Activated naive CD4-positive, alpha-beta T cell treated with anti-CD3 and anti-CD28 coated beads, Interleukin-2, amount 10 ng/mL, durations not matched to agents 7 days and 5 days (primary cell): Measurements from ENCODE around the gene SEC24C.
"Not testable (repeated sequence)": the region's sequence is repeated elsewhere in the genome, so short reads cannot be mapped to it uniquely, and the experiment has no call there.

Experiments used
- CTCF ChIA-PET: fragments of 350-600 bp; sonication (Branson Sonifier 250); formaldehyde crosslinking; loops from one replicate; lab custom pipeline; 2021; ENCODE audit warnings: antibody characterized with exemption; lab: Charles Lee
- DNase-seq: peaks from one replicate; pipeline ENCODE4 v3.0.0-alpha.2; 2020
- H3K27ac Mint-ChIP-seq: one replicate; pipeline ENCODE4 v1.8.0; 2021; ENCODE audit warnings: mild to moderate bottlenecking, moderate library complexity, mixed read lengths
- H3K27me3 Mint-ChIP-seq: one replicate; pipeline ENCODE4 v1.8.0; 2021; ENCODE audit warnings: mild to moderate bottlenecking, mixed read lengths
- H3K36me3 Mint-ChIP-seq: one replicate; pipeline ENCODE4 v1.8.0; 2021; ENCODE audit warnings: mixed read lengths
- H3K4me1 Mint-ChIP-seq: one replicate; pipeline ENCODE4 v1.8.0; 2021; ENCODE audit warnings: mixed read lengths
- H3K4me3 Mint-ChIP-seq: one replicate; pipeline ENCODE4 v1.8.0; 2021; ENCODE audit warnings: mild to moderate bottlenecking, moderate library complexity, mixed read lengths
- H3K9me3 Mint-ChIP-seq: one replicate; pipeline ENCODE4 v1.8.0; 2021; ENCODE audit warnings: mixed read lengths

SEC24C gene

GRCh38 chr10:73743905-73744663, at the start of gene SEC24C:
Gene SEC24C, plus strand, starts transcription at chr10:73744372. Its CDS starts 2,461 bp downstream, at chr10:73746833.
- H3K9me3 Mint-ChIP-seq = no peaks in the 10 kb centered on the region
- peak; percentile 97 for DNase-seq
- CTCF ChIA-PET = interaction anchor here (0.9 to 1.7 kb wide), 2 partner anchors 14 to 25 kb away, joined by 3 to 6 read pairs; no protein-coding TSS in a partner anchor
- peaks cover 17% of the 10 kb centered on the region for H3K36me3 Mint-ChIP-seq
- H3K27me3 Mint-ChIP-seq = no peaks in the 10 kb centered on the region
- H3K27ac Mint-ChIP-seq = peak within 1 kb of the TSS; percentile 99
- H3K4me1 Mint-ChIP-seq = peaks cover 38% of the 10 kb centered on the region
- peak within 1 kb of the TSS; percentile 95 for H3K4me3 Mint-ChIP-seq

- H3K27me3 Mint-ChIP-seq, H3K9me3 Mint-ChIP-seq, H3K27ac Mint-ChIP-seq, CTCF ChIA-PET, DNase-seq, H3K4me3 Mint-ChIP-seq, H3K4me1 Mint-ChIP-seq: not testable (repeated sequence)
- peaks cover 13% of the 10 kb centered on the region for H3K36me3 Mint-ChIP-seq
Measured at GRCh38 chr10:73695302-73695701, 48.9 kb upstream of the SEC24C start.

GRCh38 chr10:73697675-73698159, 46.5 kb upstream of the SEC24C start, which contains the start of gene AGAP5:
Gene AGAP5, minus strand, starts transcription at chr10:73698109. Its CDS starts 354 bp downstream, at chr10:73697755.
- H3K4me3 Mint-ChIP-seq, DNase-seq, CTCF ChIA-PET, H3K4me1 Mint-ChIP-seq, H3K27me3 Mint-ChIP-seq, H3K9me3 Mint-ChIP-seq, H3K27ac Mint-ChIP-seq: not testable (repeated sequence)
- peaks cover 13% of the 10 kb centered on the region for H3K36me3 Mint-ChIP-seq

GRCh38 chr10:73698819-73699218, 45.4 kb upstream of the SEC24C start:
- peaks cover 16% of the 10 kb centered on the region for H3K36me3 Mint-ChIP-seq
- H3K4me3 Mint-ChIP-seq, DNase-seq, H3K27ac Mint-ChIP-seq, H3K4me1 Mint-ChIP-seq, H3K27me3 Mint-ChIP-seq, H3K9me3 Mint-ChIP-seq, CTCF ChIA-PET: not testable (repeated sequence)

- peaks cover 19% of the 10 kb centered on the region for H3K36me3 Mint-ChIP-seq
- CTCF ChIA-PET, H3K9me3 Mint-ChIP-seq, H3K27me3 Mint-ChIP-seq, H3K27ac Mint-ChIP-seq, DNase-seq, H3K4me3 Mint-ChIP-seq, H3K4me1 Mint-ChIP-seq: not testable (repeated sequence)
Measured at GRCh38 chr10:73703924-73704323, 40.2 kb upstream of the SEC24C start.

GRCh38 chr10:73705506-73706072, 38.6 kb upstream of the SEC24C start:
- H3K4me1 Mint-ChIP-seq, CTCF ChIA-PET, H3K27me3 Mint-ChIP-seq, H3K9me3 Mint-ChIP-seq, DNase-seq, H3K27ac Mint-ChIP-seq, H3K4me3 Mint-ChIP-seq: not testable (repeated sequence)
- peaks cover 22% of the 10 kb centered on the region for H3K36me3 Mint-ChIP-seq

- CTCF ChIA-PET, H3K27ac Mint-ChIP-seq, H3K27me3 Mint-ChIP-seq, H3K4me3 Mint-ChIP-seq, H3K9me3 Mint-ChIP-seq, H3K4me1 Mint-ChIP-seq, DNase-seq: not testable (repeated sequence)
- peaks cover 20% of the 10 kb centered on the region for H3K36me3 Mint-ChIP-seq
Measured at GRCh38 chr10:73706488-73706887, 37.7 kb upstream of the SEC24C start.

GRCh38 chr10:73707628-73708027, 36.5 kb upstream of the SEC24C start:
- DNase-seq, H3K27me3 Mint-ChIP-seq, H3K9me3 Mint-ChIP-seq, H3K4me3 Mint-ChIP-seq, H3K4me1 Mint-ChIP-seq, CTCF ChIA-PET, H3K27ac Mint-ChIP-seq: not testable (repeated sequence)
- H3K36me3 Mint-ChIP-seq = peaks cover 19% of the 10 kb centered on the region

- CTCF ChIA-PET = not testable (repeated sequence)
Measured at GRCh38 chr10:73708122-73708521, 36.0 kb upstream of the SEC24C start.

GRCh38 chr10:73711683-73712082, 32.5 kb upstream of the SEC24C start:
- H3K4me3 Mint-ChIP-seq, H3K4me1 Mint-ChIP-seq, H3K27ac Mint-ChIP-seq, H3K9me3 Mint-ChIP-seq, H3K27me3 Mint-ChIP-seq, CTCF ChIA-PET, DNase-seq: not testable (repeated sequence)
- peaks cover 20% of the 10 kb centered on the region for H3K36me3 Mint-ChIP-seq

More at GRCh38 chr10:73708122-73708521, 36.0 kb upstream of the SEC24C start:
- not testable (repeated sequence) for H3K9me3 Mint-ChIP-seq, DNase-seq, H3K4me1 Mint-ChIP-seq, H3K4me3 Mint-ChIP-seq, H3K27ac Mint-ChIP-seq, H3K27me3 Mint-ChIP-seq
- peaks cover 22% of the 10 kb centered on the region for H3K36me3 Mint-ChIP-seq

- H3K4me1 Mint-ChIP-seq, H3K9me3 Mint-ChIP-seq, H3K27ac Mint-ChIP-seq, H3K27me3 Mint-ChIP-seq, CTCF ChIA-PET, DNase-seq, H3K4me3 Mint-ChIP-seq: not testable (repeated sequence)
- peaks cover 38% of the 10 kb centered on the region for H3K36me3 Mint-ChIP-seq
Measured at GRCh38 chr10:73713912-73714311, 30.3 kb upstream of the SEC24C start.

- H3K9me3 Mint-ChIP-seq, H3K4me1 Mint-ChIP-seq, DNase-seq, H3K4me3 Mint-ChIP-seq, H3K27me3 Mint-ChIP-seq, H3K27ac Mint-ChIP-seq, CTCF ChIA-PET: not testable (repeated sequence)
- peaks cover 42% of the 10 kb centered on the region for H3K36me3 Mint-ChIP-seq
Measured at GRCh38 chr10:73714483-73714882, 29.7 kb upstream of the SEC24C start.

GRCh38 chr10:73715179-73716156, 28.7 kb upstream of the SEC24C start:
- H3K4me3 Mint-ChIP-seq, DNase-seq, CTCF ChIA-PET, H3K4me1 Mint-ChIP-seq, H3K9me3 Mint-ChIP-seq, H3K27me3 Mint-ChIP-seq, H3K27ac Mint-ChIP-seq: not testable (repeated sequence)
- peaks cover 40% of the 10 kb centered on the region for H3K36me3 Mint-ChIP-seq

GRCh38 chr10:73716251-73716650, 27.9 kb upstream of the SEC24C start:
- no peaks in the 10 kb centered on the region for H3K27me3 Mint-ChIP-seq
- no peak overlapping the region for H3K27ac Mint-ChIP-seq
- H3K9me3 Mint-ChIP-seq = no peaks in the 10 kb centered on the region
- peaks cover 48% of the 10 kb centered on the region for H3K36me3 Mint-ChIP-seq
- H3K4me1 Mint-ChIP-seq = no peaks in the 10 kb centered on the region
- no peak overlapping the region for H3K4me3 Mint-ChIP-seq
- DNase-seq = no peak
- CTCF ChIA-PET = no interaction called here
